ENCODE data around the gene TRERF1. TPM values are rescaled to one million over a fixed set of nuclear protein-coding genes. Genes with fewer than 3 reads are reported as not detected.
A peak's percentile ranks its signal among the peaks of the same experiment; 100 is the strongest.

Gene TRERF1
- total and polyA plus RNA-seq, 2 experiments from 2014 or later, result 11.2 to 20.6 TPM

DNA sequence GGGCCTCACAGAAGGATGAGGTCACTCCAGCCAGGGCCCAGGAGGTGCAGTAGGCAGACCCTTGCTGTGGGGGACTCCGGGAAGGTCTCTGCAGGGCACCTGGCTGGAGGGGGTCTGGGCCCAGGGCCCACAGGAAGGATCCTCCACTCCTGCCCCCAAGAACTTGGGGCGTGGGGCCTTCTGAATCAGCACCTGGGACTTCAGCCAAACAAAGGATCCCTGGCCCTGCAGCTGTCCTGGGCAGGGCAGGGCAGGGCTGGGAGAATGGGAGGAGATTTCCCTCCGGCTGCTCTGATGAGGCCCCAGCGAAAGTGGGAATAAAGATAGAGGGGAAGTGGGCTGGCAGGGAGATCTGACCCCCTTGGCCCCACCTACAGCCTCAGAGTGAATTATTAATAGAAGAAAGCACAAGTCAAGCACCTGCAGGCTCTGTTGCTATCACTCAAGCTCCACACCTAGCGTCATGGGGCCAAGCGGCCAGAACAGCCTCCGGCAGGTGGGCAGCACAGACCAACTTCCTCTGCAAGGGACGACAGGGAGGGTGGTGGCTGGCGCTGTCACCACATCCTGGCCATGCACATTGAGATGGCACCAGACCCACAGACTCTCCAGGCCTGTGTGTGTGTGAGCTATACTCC lies 172.5 kb downstream of the TRERF1 start:
- no peak overlapping the region for H3K27ac ChIP-seq (ENCODE audit: low read depth)
- no peak overlapping the region for H3K4me3 ChIP-seq
- DNase-seq (ENCODE audit: low spot score) (no peak), ATAC-seq (no peak)
- H3K4me2 ChIP-seq, result no peak overlapping the region
- no peaks in the 10 kb centered on the region for H3K9me2 ChIP-seq (ENCODE audit: insufficient read depth)
- H3K27me3 ChIP-seq (ENCODE audit: insufficient read depth), result no peaks in the 10 kb centered on the region
- no peaks in the 10 kb centered on the region; the same call in 1 of the 2 replicates for H3K4me1 ChIP-seq (ENCODE audit: insufficient read depth)
- no peaks in the 10 kb centered on the region for H3K36me3 ChIP-seq (ENCODE audit: insufficient read depth)
- H3K9me3 Mint-ChIP-seq, result peaks cover 2% of the 10 kb centered on the region; the same call in 1 of the 3 replicates
- H2AFZ ChIP-seq, result no peak overlapping the region
- H3K4me3 Mint-ChIP-seq, result no peak overlapping the region
- peaks cover 38% of the 10 kb centered on the region for H3K4me1 Mint-ChIP-seq
- H3K79me2 ChIP-seq (replicated peaks; ENCODE audit: insufficient read depth), result peaks cover 22% of the 10 kb centered on the region
- 0 out of 2 replicates have a peak overlapping the region, but pooled peaks have one; percentile 12 for H3K27ac Mint-ChIP-seq
- TF ChIP-seq, protein P1, sequence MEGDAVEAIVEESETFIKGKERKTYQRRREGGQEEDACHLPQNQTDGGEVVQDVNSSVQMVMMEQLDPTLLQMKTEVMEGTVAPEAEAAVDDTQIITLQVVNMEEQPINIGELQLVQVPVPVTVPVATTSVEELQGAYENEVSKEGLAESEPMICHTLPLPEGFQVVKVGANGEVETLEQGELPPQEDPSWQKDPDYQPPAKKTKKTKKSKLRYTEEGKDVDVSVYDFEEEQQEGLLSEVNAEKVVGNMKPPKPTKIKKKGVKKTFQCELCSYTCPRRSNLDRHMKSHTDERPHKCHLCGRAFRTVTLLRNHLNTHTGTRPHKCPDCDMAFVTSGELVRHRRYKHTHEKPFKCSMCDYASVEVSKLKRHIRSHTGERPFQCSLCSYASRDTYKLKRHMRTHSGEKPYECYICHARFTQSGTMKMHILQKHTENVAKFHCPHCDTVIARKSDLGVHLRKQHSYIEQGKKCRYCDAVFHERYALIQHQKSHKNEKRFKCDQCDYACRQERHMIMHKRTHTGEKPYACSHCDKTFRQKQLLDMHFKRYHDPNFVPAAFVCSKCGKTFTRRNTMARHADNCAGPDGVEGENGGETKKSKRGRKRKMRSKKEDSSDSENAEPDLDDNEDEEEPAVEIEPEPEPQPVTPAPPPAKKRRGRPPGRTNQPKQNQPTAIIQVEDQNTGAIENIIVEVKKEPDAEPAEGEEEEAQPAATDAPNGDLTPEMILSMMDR (conservative IDR thresholded peaks at IDR 0.05; ENCODE audit: low read depth in 2 of 2), result no peak
- TF ChIP-seq POLR2AphosphoS5 (IDR thresholded peaks at IDR 0.05; ENCODE audit: low read depth), result no peak
- no peak for TF ChIP-seq ZNF114 (CRISPR knock-in tag; IDR thresholded peaks at IDR 0.05)
- TF ChIP-seq CREB1 (CRISPR knock-in tag; IDR thresholded peaks at IDR 0.05; ENCODE audit: low read depth), result no peak
- no peak for TF ChIP-seq EZH2phosphoT487 (IDR thresholded peaks at IDR 0.05; ENCODE audit: unreplicated experiment)
- no peak for TF ChIP-seq ZNF331 (CRISPR knock-in tag; IDR thresholded peaks at IDR 0.05; ENCODE audit: low read depth)
- TF ChIP-seq NANOG (IDR thresholded peaks at IDR 0.05; ENCODE audit: borderline replicate concordance), result no peak
- peaks cover 6% of the 10 kb centered on the region for H3K27me3 Mint-ChIP-seq (ENCODE audit: insufficient read depth, low read depth, poor library complexity)
- peaks cover 13% of the 10 kb centered on the region; the same call in 2 of the 3 replicates for H3K36me3 Mint-ChIP-seq (ENCODE audit: low read depth)
- H4K20me1 ChIP-seq (replicated peaks; ENCODE audit: insufficient read depth), result no peaks in the 10 kb centered on the region; the same call in 1 of the 2 replicates
- H3F3A ChIP-seq (replicated peaks; ENCODE audit: low read depth), result no peaks in the 10 kb centered on the region

GRCh38 chr6:42278131-42278853 lies 173.4 kb downstream of the TRERF1 start:
- Mint-ChIP-seq H3K27ac (no peak overlapping the region), H3K36me3 (ENCODE audit: low read depth) (peaks cover 9% of the 10 kb centered on the region; the same call in 2 of the 3 replicates)
- no peak for ATAC-seq
- TF ChIP-seq, protein P1 (conservative IDR thresholded peaks at IDR 0.05; ENCODE audit: low read depth in 2 of 2), result no peak
- TF ChIP-seq, protein P2, sequence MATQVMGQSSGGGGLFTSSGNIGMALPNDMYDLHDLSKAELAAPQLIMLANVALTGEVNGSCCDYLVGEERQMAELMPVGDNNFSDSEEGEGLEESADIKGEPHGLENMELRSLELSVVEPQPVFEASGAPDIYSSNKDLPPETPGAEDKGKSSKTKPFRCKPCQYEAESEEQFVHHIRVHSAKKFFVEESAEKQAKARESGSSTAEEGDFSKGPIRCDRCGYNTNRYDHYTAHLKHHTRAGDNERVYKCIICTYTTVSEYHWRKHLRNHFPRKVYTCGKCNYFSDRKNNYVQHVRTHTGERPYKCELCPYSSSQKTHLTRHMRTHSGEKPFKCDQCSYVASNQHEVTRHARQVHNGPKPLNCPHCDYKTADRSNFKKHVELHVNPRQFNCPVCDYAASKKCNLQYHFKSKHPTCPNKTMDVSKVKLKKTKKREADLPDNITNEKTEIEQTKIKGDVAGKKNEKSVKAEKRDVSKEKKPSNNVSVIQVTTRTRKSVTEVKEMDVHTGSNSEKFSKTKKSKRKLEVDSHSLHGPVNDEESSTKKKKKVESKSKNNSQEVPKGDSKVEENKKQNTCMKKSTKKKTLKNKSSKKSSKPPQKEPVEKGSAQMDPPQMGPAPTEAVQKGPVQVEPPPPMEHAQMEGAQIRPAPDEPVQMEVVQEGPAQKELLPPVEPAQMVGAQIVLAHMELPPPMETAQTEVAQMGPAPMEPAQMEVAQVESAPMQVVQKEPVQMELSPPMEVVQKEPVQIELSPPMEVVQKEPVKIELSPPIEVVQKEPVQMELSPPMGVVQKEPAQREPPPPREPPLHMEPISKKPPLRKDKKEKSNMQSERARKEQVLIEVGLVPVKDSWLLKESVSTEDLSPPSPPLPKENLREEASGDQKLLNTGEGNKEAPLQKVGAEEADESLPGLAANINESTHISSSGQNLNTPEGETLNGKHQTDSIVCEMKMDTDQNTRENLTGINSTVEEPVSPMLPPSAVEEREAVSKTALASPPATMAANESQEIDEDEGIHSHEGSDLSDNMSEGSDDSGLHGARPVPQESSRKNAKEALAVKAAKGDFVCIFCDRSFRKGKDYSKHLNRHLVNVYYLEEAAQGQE (IDR thresholded peaks at IDR 0.05; ENCODE audit: unreplicated experiment), result no peak
- TF ChIP-seq EZH2phosphoT487 (IDR thresholded peaks at IDR 0.05; ENCODE audit: unreplicated experiment) (no peak), POLR2AphosphoS5 (IDR thresholded peaks at IDR 0.05; ENCODE audit: low read depth) (no peak), JUNB (IDR thresholded peaks at IDR 0.05; ENCODE audit: unreplicated experiment) (no peak), EZH2 (IDR thresholded peaks at IDR 0.05; ENCODE audit: low read depth, unreplicated experiment) (no peak)

More at GRCh38 chr6:42278131-42278853, 173.4 kb downstream of the TRERF1 start:
- H3K9me3 Mint-ChIP-seq, result peaks cover 2% of the 10 kb centered on the region; the same call in 1 of the 3 replicates
- Histone ChIP-seq H3K4me1 (ENCODE audit: insufficient read depth) (no peaks in the 10 kb centered on the region; the same call in 1 of the 2 replicates), H3K9me2 (ENCODE audit: insufficient read depth) (no peaks in the 10 kb centered on the region), H3K27ac (ENCODE audit: low read depth) (no peak overlapping the region), H3K4me2 (no peak overlapping the region), H3K27me3 (ENCODE audit: insufficient read depth) (no peaks in the 10 kb centered on the region), H4K20me1 (replicated peaks; ENCODE audit: insufficient read depth) (no peaks in the 10 kb centered on the region; the same call in 1 of the 2 replicates), H2AFZ (no peak overlapping the region), H3K36me3 (ENCODE audit: insufficient read depth) (no peaks in the 10 kb centered on the region), H3K4me3 (no peak overlapping the region), H3K79me2 (replicated peaks; ENCODE audit: insufficient read depth) (peaks cover 22% of the 10 kb centered on the region), H3F3A (replicated peaks; ENCODE audit: low read depth) (no peaks in the 10 kb centered on the region)
- H3K4me3 Mint-ChIP-seq, result no peak overlapping the region
- peaks cover 6% of the 10 kb centered on the region for H3K27me3 Mint-ChIP-seq (ENCODE audit: insufficient read depth, low read depth, poor library complexity)
- H3K4me1 Mint-ChIP-seq, result peaks cover 37% of the 10 kb centered on the region
- DNase-seq (ENCODE audit: low spot score), result no peak

Measured in GM23338 (cell line).